ENCODE results near the gene BSDC1. TPM values are rescaled to one million over a fixed set of nuclear protein-coding genes. Genes with fewer than 3 reads are reported as not detected.

The BSDC1 gene
- total RNA-seq, 4 donors from 2014 or later, result 49.4 to 92.1 (median 71.9) TPM

DNA sequence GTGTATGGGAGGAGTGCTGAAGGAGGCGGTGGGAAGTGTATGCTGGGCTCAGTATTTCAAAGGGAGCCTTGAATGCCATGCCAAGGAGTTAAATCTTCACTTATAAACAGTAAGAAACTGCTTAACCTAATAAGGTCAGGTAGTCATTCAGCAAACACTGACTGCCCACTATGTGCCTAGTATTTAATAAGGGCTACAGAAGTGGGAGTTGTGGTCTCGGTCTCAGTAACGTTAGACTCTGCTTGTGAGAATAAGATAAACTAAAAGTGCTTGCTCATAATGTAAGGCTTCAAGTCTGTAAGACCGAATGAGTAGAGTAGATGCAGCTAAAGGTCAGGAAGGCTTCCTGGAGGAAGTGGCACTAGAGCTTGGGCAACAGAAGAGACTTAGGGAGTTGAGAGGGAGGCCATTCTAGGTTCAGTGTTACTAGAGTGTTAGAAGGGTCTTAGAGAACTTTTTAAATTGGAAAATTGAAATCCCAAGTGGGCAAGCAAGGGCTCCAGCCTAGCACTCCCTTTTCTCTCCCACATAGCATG is 64.2 kb downstream of the BSDC1 start:
- TF ChIP-seq, protein P1, sequence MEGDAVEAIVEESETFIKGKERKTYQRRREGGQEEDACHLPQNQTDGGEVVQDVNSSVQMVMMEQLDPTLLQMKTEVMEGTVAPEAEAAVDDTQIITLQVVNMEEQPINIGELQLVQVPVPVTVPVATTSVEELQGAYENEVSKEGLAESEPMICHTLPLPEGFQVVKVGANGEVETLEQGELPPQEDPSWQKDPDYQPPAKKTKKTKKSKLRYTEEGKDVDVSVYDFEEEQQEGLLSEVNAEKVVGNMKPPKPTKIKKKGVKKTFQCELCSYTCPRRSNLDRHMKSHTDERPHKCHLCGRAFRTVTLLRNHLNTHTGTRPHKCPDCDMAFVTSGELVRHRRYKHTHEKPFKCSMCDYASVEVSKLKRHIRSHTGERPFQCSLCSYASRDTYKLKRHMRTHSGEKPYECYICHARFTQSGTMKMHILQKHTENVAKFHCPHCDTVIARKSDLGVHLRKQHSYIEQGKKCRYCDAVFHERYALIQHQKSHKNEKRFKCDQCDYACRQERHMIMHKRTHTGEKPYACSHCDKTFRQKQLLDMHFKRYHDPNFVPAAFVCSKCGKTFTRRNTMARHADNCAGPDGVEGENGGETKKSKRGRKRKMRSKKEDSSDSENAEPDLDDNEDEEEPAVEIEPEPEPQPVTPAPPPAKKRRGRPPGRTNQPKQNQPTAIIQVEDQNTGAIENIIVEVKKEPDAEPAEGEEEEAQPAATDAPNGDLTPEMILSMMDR (IDR thresholded peaks at IDR 0.05; ENCODE audit: low read depth), result no peak

DNA sequence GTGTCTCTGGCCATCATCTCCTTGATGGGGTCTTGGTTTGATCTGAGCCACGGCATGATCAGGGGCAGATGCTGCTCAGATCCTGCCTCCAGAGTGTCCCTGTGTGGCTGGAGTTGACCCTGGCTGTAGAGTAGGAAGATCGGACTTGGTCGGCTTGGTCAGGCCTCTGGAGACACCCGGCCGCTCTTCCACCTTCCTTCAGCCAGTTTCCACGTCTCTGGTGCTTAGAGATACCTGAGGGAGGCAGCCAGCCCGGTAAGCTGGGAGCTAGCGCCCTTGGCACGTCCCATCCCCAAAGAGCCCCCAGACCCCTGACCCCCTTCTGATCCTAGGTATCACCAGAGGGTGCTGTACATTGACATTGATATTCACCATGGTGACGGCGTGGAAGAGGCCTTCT is 67.0 kb downstream of the BSDC1 start:
- TF ChIP-seq, protein P1 (IDR thresholded peaks at IDR 0.05; ENCODE audit: low read depth), result no peak

DNA sequence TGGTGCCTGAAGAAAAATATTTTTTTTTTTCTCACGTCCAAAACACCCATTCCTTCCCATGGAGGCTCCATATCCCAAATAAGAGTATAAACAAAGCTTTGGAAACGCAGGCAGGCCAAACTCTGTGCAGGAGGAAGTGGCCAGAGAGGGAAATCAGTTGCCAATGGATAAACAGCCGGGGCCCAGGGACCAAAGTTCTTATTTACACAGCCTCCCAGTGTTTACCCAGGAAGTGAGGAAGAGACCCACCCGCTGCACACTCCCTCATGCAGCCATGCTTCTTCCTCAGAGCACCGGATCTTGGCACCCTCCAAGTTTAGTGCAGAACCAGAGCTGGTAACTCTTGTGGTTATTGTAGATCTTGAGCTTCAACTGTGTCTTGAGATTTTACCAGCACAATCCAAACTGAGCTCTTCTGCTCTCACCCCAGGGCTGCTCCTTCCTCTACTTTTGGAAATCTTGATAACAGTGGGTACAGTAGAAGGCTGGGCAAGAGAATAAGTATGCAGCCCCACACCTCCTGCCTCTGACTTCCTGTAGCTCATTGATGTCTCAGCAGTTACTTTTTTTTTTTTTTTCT is 72.4 kb downstream of the BSDC1 start:
- TF ChIP-seq, protein P1 (IDR thresholded peaks at IDR 0.05; ENCODE audit: low read depth), result no peak

DNA sequence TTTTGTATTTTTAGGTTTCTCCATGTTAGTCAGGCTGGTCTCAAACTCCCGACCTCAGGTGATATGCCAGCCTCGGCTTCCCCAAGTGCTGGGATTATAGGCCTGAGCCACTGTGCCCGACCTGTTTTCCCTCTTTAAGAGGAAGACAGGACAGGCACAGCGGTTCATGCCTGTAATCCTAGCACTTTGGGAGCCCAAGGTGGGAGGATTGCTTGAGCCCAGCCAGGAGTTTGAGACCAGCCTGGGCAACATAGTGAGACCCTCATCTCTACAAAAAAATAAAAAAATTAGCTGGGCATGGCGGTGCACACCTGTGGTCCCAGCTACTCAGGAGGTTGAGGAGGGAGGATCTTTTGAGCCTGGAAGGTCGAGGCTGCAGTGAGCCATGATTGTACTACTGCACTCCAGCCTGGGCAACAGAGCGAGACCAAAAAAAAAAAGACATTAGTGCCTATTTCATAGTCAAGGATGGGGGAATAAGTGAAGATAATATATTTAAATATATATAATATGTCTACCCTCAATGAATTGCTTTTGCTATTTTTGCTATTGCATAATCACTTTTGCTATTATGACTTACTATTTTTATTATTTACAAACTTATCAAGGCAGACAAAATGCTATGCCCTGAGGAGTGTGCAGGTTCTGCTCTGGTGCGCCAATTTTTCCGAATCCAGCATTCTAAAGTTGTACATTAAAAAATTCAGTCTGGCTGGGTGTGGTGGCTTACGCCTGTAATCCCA is 75.9 kb downstream of the BSDC1 start:
- TF ChIP-seq, protein P1 (IDR thresholded peaks at IDR 0.05; ENCODE audit: low read depth), result no peak

DNA sequence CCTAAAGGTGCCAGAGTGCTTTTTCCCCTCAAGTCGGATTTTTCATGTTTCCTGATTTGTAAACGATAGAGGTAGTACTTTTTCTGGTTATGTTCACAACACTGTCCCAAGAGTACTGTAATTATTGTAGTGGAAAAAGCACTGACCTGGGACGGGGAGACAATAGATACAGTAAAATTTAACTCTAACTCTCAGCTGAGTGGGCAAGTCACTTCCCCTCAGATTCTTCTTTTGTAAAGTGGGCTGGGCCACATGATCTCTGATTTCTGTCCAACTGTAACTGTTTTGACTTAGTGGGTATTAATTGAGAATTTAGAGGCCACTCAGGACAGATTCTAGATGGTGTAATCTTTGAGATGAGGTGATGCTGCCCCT is 77.4 kb downstream of the BSDC1 start:
- TF ChIP-seq, protein P1 (IDR thresholded peaks at IDR 0.05; ENCODE audit: low read depth), result no peak

Other genes with a start within 250 kb of the BSDC1 start
- 10 to 100 TPM; 28.4 to 40.5 (median 36.9) TPM for gene TXLNA, start 214.8 kb downstream of the BSDC1 start, total RNA-seq
- gene CCDC28B, start 193.8 kb downstream of the BSDC1 start, total RNA-seq, result 1 to 10 TPM in 2 of 4 donors, under 1 TPM in 1, not detected in 1; 0.75 to 2.7 (median 2.2) TPM
- 1 to 10 TPM in 2 of 4 donors, under 1 TPM in 1, not detected in 1; 0.85 to 1.5 (median 1.1) TPM for gene IQCC, start 188.8 kb downstream of the BSDC1 start, total RNA-seq
- not detected for gene DCDC2B, start 185.4 kb downstream of the BSDC1 start, total RNA-seq
- 10 to 100 TPM in 1 of 4 donors, 1 to 10 TPM in 3; 7.0 to 18.6 (median 9.4) TPM for gene TMEM234, start 172.1 kb downstream of the BSDC1 start, total RNA-seq
- 100 to 1,000 TPM; 137 to 166 (median 147) TPM for gene EIF3I, start 172.0 kb downstream of the BSDC1 start, total RNA-seq
- 1 to 10 TPM in 2 of 4 donors, under 1 TPM in 2; 0.85 to 5.5 (median 1.1) TPM for gene FAM167B, start 147.2 kb downstream of the BSDC1 start, total RNA-seq
- gene LCK, start 143.2 kb downstream of the BSDC1 start, total RNA-seq, result 1 to 10 TPM in 2 of 4 donors, under 1 TPM in 2; 0.38 to 3.6 (median 1.6) TPM
- 10 to 100 TPM; 28.6 to 35.0 (median 31.1) TPM for gene HDAC1, start 102.4 kb downstream of the BSDC1 start, total RNA-seq
- 10 to 100 TPM in 1 of 4 donors, 1 to 10 TPM in 3; 4.2 to 10.3 (median 7.4) TPM for gene MARCKSL1, start 58.2 kb downstream of the BSDC1 start, total RNA-seq
- 10 to 100 TPM in 1 of 4 donors, 1 to 10 TPM in 3; 2.0 to 19.2 (median 6.9) TPM for gene FAM229A, start 32.0 kb downstream of the BSDC1 start, total RNA-seq
- 1 to 10 TPM in 2 of 4 donors, under 1 TPM in 1, not detected in 1; 0.51 to 2.9 (median 1.1) TPM for gene TSSK3, start 31.9 kb downstream of the BSDC1 start, total RNA-seq
- gene ZBTB8B, start 70.6 kb upstream of the BSDC1 start, total RNA-seq, result under 1 TPM in 1 of 4 donors, not detected in 3; under 0.01 TPM
- 10 to 100 TPM in 1 of 4 donors, 1 to 10 TPM in 3; 7.9 to 10.6 (median 9.1) TPM for gene ZBTB8A, start 145.0 kb upstream of the BSDC1 start, total RNA-seq